Activated CD8-positive, alpha-beta memory T cell treated with anti-CD3 and anti-CD28 coated beads, Interleukin-2, amount 10 ng/mL, durations not matched to agents 7 days and 5 days (primary cell): ENCODE data around the gene PDK2. TPM values are rescaled to one million over a fixed set of nuclear protein-coding genes. Genes with fewer than 3 reads are reported as not detected.

Experiments
- ATAC-seq: fragments of 150-1000 bp; cut with Tn5 transposase; one replicate; pipeline ENCODE4 v1.10.0; 2021; ENCODE audit warnings: moderate library complexity
- CTCF ChIA-PET: fragments of 350-600 bp; sonication (Branson Sonifier 250); formaldehyde crosslinking; loops from one replicate; lab custom pipeline; 2021; ENCODE audit warnings: antibody characterized with exemption; lab: Charles Lee
- DNase-seq: peaks from one replicate; pipeline ENCODE4 v3.0.0-alpha.2; 2020
- H3K27ac Mint-ChIP-seq: one replicate; pipeline ENCODE4 v1.8.0; 2021; ENCODE audit warnings: mild to moderate bottlenecking, mixed read lengths
- H3K27me3 Mint-ChIP-seq: one replicate; pipeline ENCODE4 v1.8.0; 2021; ENCODE audit warnings: mixed read lengths
- H3K36me3 Mint-ChIP-seq: one replicate; pipeline ENCODE4 v1.8.0; 2021; ENCODE audit warnings: mild to moderate bottlenecking, mixed read lengths
- H3K4me1 Mint-ChIP-seq: one replicate; pipeline ENCODE4 v1.8.0; 2021; ENCODE audit warnings: mixed read lengths
- H3K4me3 Mint-ChIP-seq: one replicate; pipeline ENCODE4 v1.8.0; 2021; ENCODE audit warnings: mild to moderate bottlenecking, moderate library complexity, mixed read lengths
- H3K9me3 Mint-ChIP-seq: one replicate; pipeline ENCODE4 v1.8.0; 2022; ENCODE audit warnings: low read depth, mixed read lengths
- total RNA-seq, 2 experiments: library from RNA; stranded (reverse); gene quantifications; one replicate each; pipeline ENCODE4 v1.2.3, GENCODE V29; 2021

PDK2 gene
- total RNA-seq, 2 experiments from 2014 or later, result 13.6 to 20.9 TPM

DNA sequence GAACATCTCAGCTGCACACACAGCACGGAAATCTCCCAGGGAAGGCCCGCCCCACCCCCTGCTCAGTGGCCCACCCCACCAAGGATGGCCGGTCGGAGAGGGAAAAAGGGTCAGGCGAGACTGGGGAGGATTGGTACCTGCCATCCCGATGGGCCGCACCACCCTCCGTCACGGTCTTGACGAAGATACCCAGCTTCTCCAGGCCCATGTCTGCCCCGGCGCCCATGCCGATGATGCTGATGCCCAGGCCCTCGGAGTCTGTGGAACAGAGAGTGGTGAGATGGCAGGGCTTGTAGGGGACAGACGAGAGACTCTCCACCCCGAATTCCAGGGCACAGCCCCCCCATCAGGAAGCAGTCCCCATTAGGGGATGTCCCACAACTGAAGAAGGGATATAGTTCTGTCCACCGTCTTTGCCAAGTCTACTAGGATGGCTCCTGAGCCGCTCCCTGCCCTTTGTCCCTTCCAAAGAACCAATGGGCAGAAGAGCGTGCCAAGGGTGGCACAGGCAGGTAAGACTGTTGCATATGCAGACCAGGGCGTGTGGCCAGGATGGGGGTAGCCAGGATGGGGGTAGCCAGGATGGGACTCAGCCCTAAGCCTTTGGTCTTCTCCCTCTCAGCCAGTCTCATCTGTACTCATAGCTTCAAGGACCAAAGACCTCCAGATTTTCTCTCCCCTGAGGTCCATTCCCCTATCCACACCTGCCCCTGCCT is 48.5 kb downstream of the PDK2 start:
- CTCF ChIA-PET, result interaction anchor here (5.5 kb wide), 1 partner anchor 18 kb away, joined by 66 read pairs; no protein-coding TSS in a partner anchor
- Mint-ChIP-seq H3K9me3 (no peaks in the 10 kb centered on the region), H3K36me3 (peaks cover 61% of the 10 kb centered on the region), H3K4me3 (no peak overlapping the region), H3K27ac (peak overlapping the region; percentile 47), H3K4me1 (peaks cover 70% of the 10 kb centered on the region), H3K27me3 (no peaks in the 10 kb centered on the region)
- ATAC-seq (no peak), DNase-seq (no peak)

DNA sequence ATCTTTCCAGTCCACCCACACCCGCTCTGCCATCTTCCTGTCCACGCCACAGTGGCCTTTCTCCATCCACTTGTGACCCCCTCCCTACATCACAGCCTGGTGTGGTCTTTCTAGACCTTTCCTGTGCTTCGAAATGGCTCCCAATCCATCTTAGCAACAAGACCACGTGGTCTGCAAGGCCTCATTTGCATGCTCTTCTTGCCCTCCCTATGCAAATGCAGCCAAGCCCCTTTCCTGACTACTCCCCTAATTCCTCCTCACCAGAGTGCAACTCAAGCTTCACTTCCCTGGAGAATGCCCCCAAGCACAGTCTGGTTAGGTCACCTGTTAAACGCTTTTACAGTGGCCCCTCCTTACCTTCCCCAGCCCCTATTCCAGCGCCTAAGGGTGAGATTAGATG is 49.2 kb downstream of the PDK2 start:
- no peak for ATAC-seq
- H3K36me3 Mint-ChIP-seq, result peaks cover 57% of the 10 kb centered on the region
- H3K27ac Mint-ChIP-seq, result peak overlapping the region; percentile 47
- H3K27me3 Mint-ChIP-seq, result no peaks in the 10 kb centered on the region
- CTCF ChIA-PET, result interaction anchor here (0.8 to 2.4 kb wide), 4 partner anchors 10 to 56 kb away, joined by 3 to 5 read pairs (median 4); partner anchors contain the start of gene SAMD14
- peaks cover 69% of the 10 kb centered on the region for H3K4me1 Mint-ChIP-seq
- no peaks in the 10 kb centered on the region for H3K9me3 Mint-ChIP-seq
- DNase-seq, result no peak
- H3K4me3 Mint-ChIP-seq, result no peak overlapping the region

DNA sequence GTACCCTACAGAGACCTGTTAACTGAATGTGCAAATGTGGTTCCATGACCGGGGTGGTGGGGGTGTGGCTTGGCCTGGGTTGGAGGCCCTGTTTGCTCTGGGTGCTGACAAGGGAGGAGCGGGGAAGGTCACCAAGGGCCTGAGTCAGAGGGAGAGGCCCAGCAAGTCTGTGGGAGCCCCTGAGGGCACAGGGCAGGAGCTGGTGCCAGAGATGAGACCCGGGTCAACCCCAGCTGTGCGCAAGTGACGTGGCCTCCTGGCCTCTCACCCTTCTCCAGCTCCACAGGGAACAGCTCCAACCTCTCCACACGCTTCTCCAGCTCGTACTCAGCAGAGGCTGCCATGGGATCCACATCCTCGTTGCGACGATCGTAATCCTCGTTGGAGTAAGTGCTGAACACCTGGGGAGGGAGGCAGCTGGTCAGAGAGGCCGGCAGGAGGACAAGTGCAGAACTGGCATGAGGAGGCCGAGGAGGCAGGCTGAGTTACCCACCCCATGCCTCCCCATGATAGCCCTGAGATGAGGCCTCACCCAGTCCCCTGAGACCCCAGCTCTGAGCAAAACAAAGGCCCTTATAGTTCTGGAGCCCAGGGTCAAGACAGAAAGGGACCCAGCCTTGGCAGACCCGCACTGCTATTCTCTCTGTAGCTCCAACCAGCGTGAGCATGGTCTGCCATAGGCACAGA is 49.8 kb downstream of the PDK2 start:
- no peaks in the 10 kb centered on the region for H3K9me3 Mint-ChIP-seq
- no peaks in the 10 kb centered on the region for H3K27me3 Mint-ChIP-seq
- peak overlapping the region; percentile 25 for H3K27ac Mint-ChIP-seq
- H3K36me3 Mint-ChIP-seq, result peaks cover 51% of the 10 kb centered on the region
- no peak for ATAC-seq
- no peak for DNase-seq
- peaks cover 65% of the 10 kb centered on the region for H3K4me1 Mint-ChIP-seq
- H3K4me3 Mint-ChIP-seq, result no peak overlapping the region
- CTCF ChIA-PET, result interaction anchor here (0.8 to 3.6 kb wide), 11 partner anchors 9 to 57 kb away, joined by 3 to 18 read pairs (median 4); partner anchors contain the start of gene SAMD14

DNA sequence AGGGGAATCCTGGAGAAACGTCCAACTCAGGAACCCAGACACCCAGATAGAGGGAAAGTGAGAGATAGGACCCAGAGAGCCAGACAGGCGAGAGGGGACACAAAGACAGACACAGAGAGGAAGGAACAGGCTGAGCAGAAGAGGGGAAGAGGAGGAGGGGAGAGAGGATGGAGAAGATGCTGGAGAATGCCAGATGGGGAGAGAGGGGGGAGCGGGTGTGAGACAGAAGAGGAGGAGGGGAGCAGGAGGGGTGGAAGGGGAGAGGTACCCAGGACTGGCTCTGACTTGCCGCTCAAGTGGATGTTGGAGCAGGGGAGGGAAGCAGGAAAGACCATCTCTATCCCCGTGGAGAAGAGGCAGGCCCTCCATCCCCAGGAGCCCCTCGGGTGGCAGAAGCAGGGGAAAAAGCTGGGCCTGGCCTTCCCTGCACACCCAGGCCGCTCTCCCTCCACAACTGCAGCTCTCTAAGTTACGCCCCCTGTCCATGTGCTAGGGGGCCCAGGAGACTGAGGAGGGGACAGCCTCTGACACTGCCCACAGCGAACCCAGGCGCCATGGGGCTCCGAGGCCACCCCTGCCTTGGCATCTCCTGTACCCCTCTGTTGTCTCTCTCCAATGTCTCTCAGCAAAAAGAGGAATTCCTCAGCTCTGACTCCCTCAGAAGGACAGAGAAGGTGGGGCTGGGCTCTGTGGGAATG is 50.5 kb downstream of the PDK2 start:
- ATAC-seq (no peak), DNase-seq (no peak)
- Mint-ChIP-seq H3K27ac (peak overlapping the region; percentile 25), H3K4me3 (no peak overlapping the region), H3K4me1 (peaks cover 58% of the 10 kb centered on the region), H3K36me3 (peaks cover 48% of the 10 kb centered on the region), H3K27me3 (no peaks in the 10 kb centered on the region), H3K9me3 (no peaks in the 10 kb centered on the region)
- CTCF ChIA-PET, result interaction anchor here (0.9 to 3.6 kb wide), 10 partner anchors 12 to 58 kb away, joined by 3 to 18 read pairs (median 4); no protein-coding TSS in a partner anchor

DNA sequence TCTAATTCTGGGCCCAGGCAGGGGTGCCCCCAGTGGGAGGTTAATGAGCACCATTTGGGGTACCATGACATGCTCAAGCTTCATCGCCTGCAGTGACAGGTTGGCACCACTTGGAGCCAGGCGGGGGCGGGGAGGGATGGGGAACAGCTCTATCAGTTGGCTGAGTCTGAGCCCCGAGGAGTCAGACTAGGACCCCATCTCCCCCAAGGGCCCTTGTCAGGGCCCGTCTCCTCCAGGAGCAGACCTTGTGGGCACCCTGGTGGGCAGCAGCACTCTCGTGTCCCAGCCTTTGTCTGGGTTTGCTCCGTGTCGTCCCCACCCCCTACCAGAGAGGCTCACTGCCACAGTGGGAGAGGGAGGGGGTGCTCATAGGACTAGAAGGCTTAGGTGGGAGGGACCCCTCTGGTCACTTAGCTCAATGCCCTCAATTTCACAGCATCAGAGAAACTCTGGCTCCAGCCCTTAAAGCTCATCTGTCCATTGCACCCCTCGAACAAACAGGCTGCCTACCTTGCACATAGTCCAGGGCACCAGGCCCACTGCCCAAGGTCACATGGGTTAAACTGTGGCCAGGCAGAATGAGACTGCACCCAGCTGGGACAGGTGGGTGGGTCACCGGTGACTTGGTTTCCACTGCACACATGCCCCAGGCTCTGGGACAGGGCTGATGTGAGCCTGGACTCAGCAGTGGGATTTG is 51.2 kb downstream of the PDK2 start:
- no peaks in the 10 kb centered on the region for H3K9me3 Mint-ChIP-seq
- peaks cover 52% of the 10 kb centered on the region for H3K4me1 Mint-ChIP-seq
- no peak for DNase-seq
- peak overlapping the region; percentile 80 for H3K4me3 Mint-ChIP-seq
- H3K36me3 Mint-ChIP-seq, result peaks cover 42% of the 10 kb centered on the region
- peak overlapping the region; percentile 80 for H3K27ac Mint-ChIP-seq
- H3K27me3 Mint-ChIP-seq, result no peaks in the 10 kb centered on the region
- ATAC-seq, result no peak
- CTCF ChIA-PET, result interaction anchor here (0.7 to 3.6 kb wide), 11 partner anchors 11 to 59 kb away, joined by 3 to 18 read pairs (median 4); no protein-coding TSS in a partner anchor

DNA sequence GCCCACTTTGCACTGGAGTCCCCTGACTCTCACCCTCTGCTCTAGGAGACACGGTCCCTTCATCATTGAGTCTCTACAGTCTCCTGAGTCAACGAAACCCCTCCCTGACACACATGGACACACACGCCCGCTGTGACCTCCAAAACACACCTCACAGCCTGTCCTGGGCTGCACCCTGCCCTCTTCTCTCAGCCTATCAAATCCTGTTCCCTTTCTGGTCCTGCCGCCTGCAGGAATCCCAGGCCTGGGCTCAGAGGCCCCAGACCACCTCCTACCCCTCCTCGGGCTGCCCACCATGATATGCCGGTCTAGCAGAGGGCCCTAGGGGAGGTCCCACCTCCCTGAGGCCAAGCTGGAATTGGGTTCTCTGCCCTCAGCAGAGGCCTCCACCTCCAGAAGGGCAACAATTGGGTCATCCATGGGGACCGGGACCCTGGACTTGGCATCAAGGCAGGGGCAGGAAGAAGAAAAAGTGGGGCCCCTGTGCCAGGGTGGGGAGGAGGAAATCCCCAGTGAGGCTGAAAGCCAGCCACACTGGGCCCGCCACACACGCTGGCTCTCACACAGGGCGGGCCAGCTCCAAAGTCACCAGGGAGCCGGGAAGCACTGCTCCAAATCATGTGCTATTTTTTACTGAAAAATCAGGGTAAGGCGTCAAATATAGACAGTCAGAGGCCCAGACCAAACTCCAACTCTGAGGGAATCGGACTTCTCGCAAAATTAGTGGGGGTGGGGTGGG is 51.9 kb downstream of the PDK2 start:
- H3K9me3 Mint-ChIP-seq, result no peaks in the 10 kb centered on the region
- H3K36me3 Mint-ChIP-seq, result peaks cover 36% of the 10 kb centered on the region
- H3K27ac Mint-ChIP-seq, result peak overlapping the region; percentile 80
- CTCF ChIA-PET, result interaction anchor here (0.7 to 6.2 kb wide), 10 partner anchors 7 to 53 kb away, joined by 3 to 81 read pairs (median 10); no protein-coding TSS in a partner anchor
- peaks cover 51% of the 10 kb centered on the region for H3K4me1 Mint-ChIP-seq
- H3K4me3 Mint-ChIP-seq, result peak overlapping the region; percentile 80
- ATAC-seq (no peak), DNase-seq (no peak)
- no peaks in the 10 kb centered on the region for H3K27me3 Mint-ChIP-seq

DNA sequence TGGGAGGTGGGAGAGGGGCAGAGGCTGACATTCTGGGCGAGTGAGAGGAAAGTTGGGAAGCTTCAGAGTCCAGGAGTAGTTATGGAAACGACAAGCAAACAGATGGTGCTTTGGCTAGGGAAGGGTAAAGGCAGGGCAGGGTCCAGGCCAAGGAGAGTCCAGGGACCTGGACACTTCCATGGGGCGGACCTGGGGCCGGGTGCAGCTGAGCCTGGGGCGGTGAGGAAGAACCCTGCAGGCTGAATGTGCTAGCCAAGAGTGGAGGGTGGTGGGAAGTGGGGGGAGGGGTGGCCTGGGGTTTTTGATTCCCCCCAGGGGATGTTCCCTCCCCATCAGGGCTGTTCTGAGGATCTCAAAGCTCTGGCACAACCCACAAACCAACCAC is 52.7 kb downstream of the PDK2 start:
- no peak for DNase-seq
- Mint-ChIP-seq H3K4me1 (peaks cover 48% of the 10 kb centered on the region), H3K36me3 (peaks cover 28% of the 10 kb centered on the region), H3K27ac (peak overlapping the region; percentile 80), H3K27me3 (no peaks in the 10 kb centered on the region), H3K9me3 (no peaks in the 10 kb centered on the region), H3K4me3 (peak overlapping the region; percentile 80)
- no peak for ATAC-seq
- CTCF ChIA-PET, result interaction anchor here (0.6 to 6.2 kb wide), 10 partner anchors 8 to 54 kb away, joined by 3 to 81 read pairs (median 6); partner anchors contain the start of gene PDK2

DNA sequence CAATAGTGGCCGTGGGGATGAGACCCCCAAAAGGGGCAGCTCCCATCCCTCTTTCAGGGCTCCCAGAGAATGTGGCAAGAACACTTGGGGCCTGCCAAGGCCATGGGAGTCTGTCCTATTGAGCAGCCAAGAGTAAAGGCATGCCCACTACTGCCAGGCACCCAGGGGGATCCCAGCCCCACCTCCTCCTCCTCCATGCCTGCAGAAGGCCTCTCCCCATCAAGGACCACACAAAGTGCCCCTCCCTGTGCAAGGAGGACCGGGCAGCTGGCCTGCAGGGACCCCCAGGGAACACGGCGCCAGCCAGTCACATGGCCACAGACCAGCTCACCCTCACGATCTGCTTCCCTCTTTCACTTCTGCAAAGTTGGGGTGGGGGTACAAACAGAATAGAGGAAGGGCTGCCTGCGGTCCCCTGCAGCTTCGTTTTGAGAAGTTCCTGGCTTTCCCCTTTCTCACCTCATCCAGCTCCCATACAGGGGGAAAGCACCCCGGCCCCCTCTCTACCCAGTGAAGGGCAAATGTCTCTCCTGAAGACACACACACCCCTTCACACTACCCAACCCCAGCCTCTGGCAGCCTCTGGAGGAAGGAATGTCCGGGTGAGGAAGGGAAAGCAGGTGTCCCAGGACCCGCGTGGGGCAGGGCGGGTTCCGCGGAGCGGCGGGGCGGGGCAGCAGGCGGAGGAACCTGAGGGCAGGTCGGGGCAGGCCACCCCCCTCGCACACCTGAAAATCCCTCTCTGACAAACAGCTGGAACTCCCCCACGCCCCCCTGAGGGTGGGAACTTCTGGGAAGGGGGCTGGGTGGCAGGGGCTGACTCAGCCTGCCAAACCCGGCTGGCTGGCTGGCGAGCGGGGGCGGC is 53.3 kb downstream of the PDK2 start:
- CTCF ChIA-PET, result interaction anchor here (0.6 to 6.2 kb wide), 11 partner anchors 8 to 54 kb away, joined by 3 to 81 read pairs (median 5); partner anchors contain the start of gene PDK2
- H3K9me3 Mint-ChIP-seq, result no peaks in the 10 kb centered on the region
- peak overlapping the region; percentile 80 for H3K4me3 Mint-ChIP-seq
- H3K36me3 Mint-ChIP-seq, result peaks cover 25% of the 10 kb centered on the region
- DNase-seq, result peak; percentile 67
- no peak for ATAC-seq
- peaks cover 45% of the 10 kb centered on the region for H3K4me1 Mint-ChIP-seq
- peak overlapping the region; percentile 80 for H3K27ac Mint-ChIP-seq
- H3K27me3 Mint-ChIP-seq, result no peaks in the 10 kb centered on the region

DNA sequence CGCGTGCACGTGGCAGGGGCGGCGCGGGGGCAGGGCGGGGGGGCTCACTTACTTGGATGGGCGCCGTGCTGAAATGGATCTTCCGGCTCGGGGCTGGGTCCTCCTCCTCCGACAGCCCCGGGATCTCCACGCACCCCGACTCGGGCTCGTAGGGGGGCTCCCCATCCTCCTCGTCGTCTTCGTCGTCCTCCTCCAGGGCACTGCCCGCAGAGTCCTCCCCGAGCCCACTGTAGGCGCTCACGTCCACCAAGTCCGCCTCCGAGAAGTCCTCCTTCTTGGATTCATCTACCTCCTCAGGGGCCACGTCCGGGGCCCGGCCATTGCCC is 53.9 kb downstream of the PDK2 start:
- Mint-ChIP-seq H3K4me1 (peaks cover 44% of the 10 kb centered on the region), H3K4me3 (peak overlapping the region; percentile 80), H3K27me3 (no peaks in the 10 kb centered on the region), H3K27ac (peak overlapping the region; percentile 83), H3K36me3 (peaks cover 23% of the 10 kb centered on the region), H3K9me3 (no peaks in the 10 kb centered on the region)
- CTCF ChIA-PET, result interaction anchor here (1.8 to 6.2 kb wide), 4 partner anchors 9 to 54 kb away, joined by 4 to 81 read pairs (median 39); partner anchors contain the start of gene PDK2
- ATAC-seq (no peak), DNase-seq (no peak)

DNA sequence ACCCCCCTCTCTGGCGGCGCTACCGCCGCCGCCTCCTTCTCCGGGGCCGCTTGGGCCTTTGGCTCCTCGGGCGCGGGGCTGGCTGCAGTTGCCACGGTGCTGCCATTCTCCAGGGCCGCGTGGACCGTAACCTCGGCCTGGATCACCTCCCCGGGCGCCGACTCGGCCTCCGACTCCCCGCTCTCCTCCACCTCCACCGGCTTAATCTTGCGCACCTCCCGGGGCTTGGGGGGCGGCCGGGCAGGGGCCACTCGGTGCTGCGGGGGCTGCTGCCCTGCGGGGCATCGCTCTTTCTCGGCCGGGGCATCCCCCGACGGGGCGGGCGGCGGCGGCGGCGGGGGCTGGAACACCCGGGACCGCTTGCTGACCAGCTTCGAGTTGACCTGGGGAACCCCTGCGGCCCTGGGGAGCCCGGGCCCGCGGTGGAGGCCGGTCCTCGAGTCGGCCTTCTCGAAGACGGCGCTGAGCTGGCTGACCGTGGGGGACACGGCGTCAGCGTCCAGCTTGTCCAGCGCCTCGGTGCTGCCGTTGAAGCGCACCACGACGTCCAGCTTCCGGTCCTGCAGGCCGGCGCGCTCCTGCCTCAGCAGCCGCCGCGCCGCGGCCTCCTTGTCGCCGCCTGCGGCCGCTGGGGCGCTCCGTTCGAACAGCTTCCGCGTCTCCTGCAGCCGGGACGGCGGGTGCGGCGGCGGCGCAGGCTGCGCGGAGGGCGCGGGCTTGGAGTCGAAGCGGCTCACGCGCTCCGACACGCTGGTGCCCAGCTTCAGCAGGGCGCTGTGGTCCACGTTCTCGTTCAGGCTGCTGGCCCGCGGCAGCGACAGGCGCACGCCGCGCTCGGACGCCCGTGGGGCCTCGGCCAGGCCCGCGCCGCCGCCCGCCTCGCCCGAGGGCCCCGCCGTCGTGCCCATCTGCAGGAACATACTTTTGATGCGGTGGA is 54.5 kb downstream of the PDK2 start:
- H3K4me1 Mint-ChIP-seq, result peaks cover 44% of the 10 kb centered on the region
- ATAC-seq, result peak; percentile 28
- CTCF ChIA-PET, result interaction anchor here (0.7 to 6.2 kb wide), 10 partner anchors 8 to 248 kb away, joined by 3 to 81 read pairs (median 4); partner anchors contain the start of genes LRRC59 and PDK2

More for the DNA sequence above, 54.5 kb downstream of the PDK2 start:
- peak; percentile 74 for DNase-seq
- H3K36me3 Mint-ChIP-seq, result peaks cover 16% of the 10 kb centered on the region
- no peaks in the 10 kb centered on the region for H3K9me3 Mint-ChIP-seq
- no peaks in the 10 kb centered on the region for H3K27me3 Mint-ChIP-seq
- H3K27ac Mint-ChIP-seq, result peak overlapping the region; percentile 83
- peak overlapping the region; percentile 80 for H3K4me3 Mint-ChIP-seq
